ENCODE results near the gene NUDT3. TPM values are rescaled to one million over a fixed set of nuclear protein-coding genes. Genes with fewer than 3 reads are reported as not detected.
A peak's percentile ranks its signal among the peaks of the same experiment; 100 is the strongest.

NUDT3 gene
- total and polyA plus RNA-seq, 9 of the 15 experiments (the other 6 are each of a cell fraction or from before 2014, with no cell fraction given): 5.4 to 81.2 (median 56.4) TPM

- TF ChIP-seq FOXK2 (conservative IDR thresholded peaks at IDR 0.05 in 1 of 2, IDR thresholded peaks at IDR 0.05 in 1 of 2; ENCODE audit: low read depth in 2 of 2) (no peak), FOXJ2 (tag; IDR thresholded peaks at IDR 0.05) (no peak), BCL6 (CRISPR knock-in tag; IDR thresholded peaks at IDR 0.05) (no peak), REST (IDR thresholded peaks at IDR 0.05; ENCODE audit: borderline replicate concordance) (0 out of 2 replicates have a peak, but pooled peaks have one; percentile 7), REST (CRISPR knock-in tag; IDR thresholded peaks at IDR 0.05; ENCODE audit: low read depth) (peak; percentile 65; the same call in 1 of the 2 replicates), E2F6 (IDR thresholded peaks at IDR 0.05; ENCODE audit: borderline replicate concordance in 1 of 2, extremely low read depth in 1 of 2, insufficient read depth in 1 of 2, insufficient read length in 1 of 2, low read depth in 1 of 2, low read length in 1 of 2, poor library complexity in 1 of 2, severe bottlenecking in 1 of 2) (peak; percentile 65 to 77), MAZ (CRISPR knock-in tag; conservative IDR thresholded peaks at IDR 0.05 in 1 of 2, IDR thresholded peaks at IDR 0.05 in 1 of 2) (peak; percentile 86 to 95), ZNF740 (CRISPR knock-in tag; IDR thresholded peaks at IDR 0.05) (peak; percentile 84), ZNF740 (tag; IDR thresholded peaks at IDR 0.05) (peak in 1 of 2 experiments; percentile 56; a peak in 1 of 4 replicates), PHB (CRISPR knock-in tag; IDR thresholded peaks at IDR 0.05) (peak; percentile 96), ESRRA (IDR thresholded peaks at IDR 0.05; ENCODE audit: borderline replicate concordance, low read depth) (peak; percentile 20; the same call in 1 of the 2 replicates), TBL1XR1 (IDR thresholded peaks at IDR 0.05; ENCODE audit: low read length in 2 of 2) (no peak; a peak in 3 of 4 replicates), NR3C1 (CRISPR knock-in tag; IDR thresholded peaks at IDR 0.05) (peak; percentile 46; the same call in 1 of the 2 replicates), U2AF1 (optimal IDR thresholded peaks at IDR 0.05; ENCODE audit: low read depth, low read length) (peak; percentile 98), PHTF2 (CRISPR knock-in tag; IDR thresholded peaks at IDR 0.05) (peak; percentile 70; the same call in 1 of the 2 replicates), ZNF696 (CRISPR knock-in tag; conservative IDR thresholded peaks at IDR 0.05) (no peak), TGIF2 (CRISPR knock-in tag; IDR thresholded peaks at IDR 0.05) (0 out of 2 replicates have a peak, but pooled peaks have one; percentile 53)
These were observed 155.8 kb downstream of the NUDT3 start, which contains the start of gene HMGA1 (continued) for GRCh38 chr6:34236443-34237315.
